OCI-LY7 (cell line): Measurements from ENCODE around the gene AMOTL1. TPM values are rescaled to one million over a fixed set of nuclear protein-coding genes. Genes with fewer than 3 reads are reported as not detected.

Source experiments
- BruUV-seq: library from RNA; stranded (reverse); fragments of 400-500 nt; replicated peaks from 2 replicates; lab custom pipeline; 2021; lab: Mats Ljungman, UMichigan
- CTCF ChIA-PET: fragments of 300-600 bp; sonication (Branson Sonifier 250); formaldehyde crosslinking; loops from one replicate; lab custom pipeline; 2022; ENCODE audit warnings: antibody characterized with exemption; ENCODE audit not compliant: unreplicated experiment; lab: Charles Lee
- POLR2A ChIA-PET: fragments of 300-600 bp; sonication (Branson Sonifier 250); formaldehyde crosslinking; loops from one replicate; lab custom pipeline; 2022; ENCODE audit warnings: antibody characterized with exemption; lab: Charles Lee
- DNase-seq: peaks from one replicate; pipeline ENCODE4 v3.0.0-alpha.2; 2015; ENCODE audit warnings: low spot score
- H2AFZ ChIP-seq: fragments of 200-600 bp; sonication (generic), shearing (Covaris generic); 2 replicates; pipeline ENCODE4 v1.6.1; 2014; ENCODE audit warnings: mild to moderate bottlenecking, antibody characterized with exemption, low read length, moderate library complexity
- H3K27ac ChIP-seq: fragments of 200-600 bp; sonication (generic); 2 replicates; pipeline ENCODE4 v1.5.1; 2014; ENCODE audit warnings: mixed run types, low read depth, mild to moderate bottlenecking, moderate library complexity, low read length, inconsistent platforms; ENCODE audit not compliant: poor library complexity, severe bottlenecking
- H3K36me3 ChIP-seq: fragments of 200-600 bp; sonication (generic); 2 replicates; pipeline ENCODE4 v1.6.1; 2014; ENCODE audit warnings: mild to moderate bottlenecking, antibody characterized with exemption, low read length, moderate library complexity, mixed read lengths; ENCODE audit not compliant: insufficient read depth
- H3K4me1 ChIP-seq: fragments of 200-600 bp; sonication (generic); 2 replicates; pipeline ENCODE4 v1.5.1; 2014; ENCODE audit warnings: mild to moderate bottlenecking, low read length; ENCODE audit not compliant: insufficient read depth, poor library complexity, severe bottlenecking
- H3K4me2 ChIP-seq: fragments of 200-600 bp; sonication (generic); 2 replicates; pipeline ENCODE4 v1.6.1; 2014; ENCODE audit warnings: mild to moderate bottlenecking, low read length
- H3K4me3 ChIP-seq: fragments of 200-600 bp; sonication (generic); 2 replicates; pipeline ENCODE4 v1.5.1; 2014; ENCODE audit warnings: mild to moderate bottlenecking, low read depth, low read length; ENCODE audit not compliant: poor library complexity, severe bottlenecking
- H3K79me2 ChIP-seq: fragments of 200-600 bp; sonication (generic); 2 replicates; pipeline ENCODE4 v1.6.1; 2016; ENCODE audit warnings: low read depth, mild to moderate bottlenecking, low read length, moderate library complexity, mixed read lengths; ENCODE audit not compliant: insufficient read depth
- H3K9me2 ChIP-seq: fragments of 200-600 bp; sonication (generic); 2 replicates; pipeline ENCODE4 v1.6.1; 2016; ENCODE audit warnings: mild to moderate bottlenecking, low read length, mixed read lengths; ENCODE audit not compliant: insufficient read depth
- H3K9me3 ChIP-seq: fragments of 200-600 bp; sonication (generic); 2 replicates; pipeline ENCODE4 v1.6.1; 2014; ENCODE audit warnings: mild to moderate bottlenecking, mixed run types, low read length, mixed read lengths
- H4K20me1 ChIP-seq: fragments of 200-600 bp; sonication (generic); 2 replicates; pipeline ENCODE4 v1.6.1; 2014; ENCODE audit warnings: mild to moderate bottlenecking, antibody characterized with exemption, low read length, moderate library complexity, mixed read lengths; ENCODE audit not compliant: insufficient read depth
- EZH2phosphoT487 ChIP-seq: fragments of 200-600 bp; sonication (generic); IDR thresholded peaks from 2 replicates; pipeline ENCODE4 v1.6.1; 2018; ENCODE audit warnings: low read depth, borderline replicate concordance, mild to moderate bottlenecking, mixed run types, antibody characterized with exemption, low read length, moderate library complexity, mixed read lengths
- intact Hi-C: fragments of 100-400 bp; cut with micrococcal nuclease; formaldehyde crosslinking; loops from one replicate; pipeline ENCODE4 v1.10.0; 2022; ENCODE audit not compliant: unreplicated experiment
- total RNA-seq, 2 experiments: library from RNA; depleted of rRNA in 1 of 2; stranded (reverse); fragments of >200 nt in 1 of 2; shearing (Covaris generic) in 1 of 2; gene quantifications; 2 replicates each; pipeline ENCODE4 v1.2.3, GENCODE V29; 2014 to 2022
- TF ChIP-seq, protein P1 (sequence below): fragments of 200-600 bp; sonication (generic); conservative IDR thresholded peaks from 2 replicates; pipeline ENCODE4 v1.5.1; 2014; ENCODE audit warnings: mild to moderate bottlenecking, antibody characterized with exemption, low read length, moderate library complexity, mixed read lengths

AMOTL1 gene
- total RNA-seq, 2 experiments from 2014 or later: not detected

DNA sequence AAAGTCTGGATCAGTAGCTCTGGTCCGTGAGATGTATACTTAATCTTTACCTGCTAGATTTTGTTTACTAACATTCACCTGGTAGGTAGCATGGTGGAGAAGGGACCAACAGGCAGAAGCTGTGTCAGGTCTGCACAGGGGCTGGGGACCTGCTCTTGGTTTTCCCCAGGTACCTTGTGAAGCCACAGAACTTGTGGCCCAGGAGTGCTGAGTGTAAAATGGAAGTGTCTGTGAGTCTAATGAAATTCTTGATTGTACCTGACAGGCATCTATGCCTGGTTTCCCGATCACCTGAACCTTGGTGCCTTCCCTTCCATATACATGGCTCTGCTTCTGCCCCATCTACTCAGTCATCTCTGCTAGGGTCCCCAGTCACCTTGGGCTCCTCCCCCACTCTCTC lies 110.8 kb downstream of the AMOTL1 start:
- ChIA-PET POLR2A (no interaction called here), CTCF (no interaction called here)
- no peaks in the 10 kb centered on the region for H3K9me3 ChIP-seq
- H3K9me2 ChIP-seq: no peaks in the 10 kb centered on the region; the same call in 1 of the 2 replicates
- H3K4me2 ChIP-seq: no peak overlapping the region
- no peaks in the 10 kb centered on the region for H3K4me1 ChIP-seq
- DNase-seq: no peak
- no peak overlapping the region for H2AFZ ChIP-seq
- no peaks in the 10 kb centered on the region for H3K36me3 ChIP-seq
- H4K20me1 ChIP-seq: no peaks in the 10 kb centered on the region
- no TSS peak for BruUV-seq
- no peaks in the 10 kb centered on the region for H3K79me2 ChIP-seq
- intact Hi-C loops: no loop called here
- H3K27ac ChIP-seq: no peak overlapping the region
- TF ChIP-seq, protein P1, sequence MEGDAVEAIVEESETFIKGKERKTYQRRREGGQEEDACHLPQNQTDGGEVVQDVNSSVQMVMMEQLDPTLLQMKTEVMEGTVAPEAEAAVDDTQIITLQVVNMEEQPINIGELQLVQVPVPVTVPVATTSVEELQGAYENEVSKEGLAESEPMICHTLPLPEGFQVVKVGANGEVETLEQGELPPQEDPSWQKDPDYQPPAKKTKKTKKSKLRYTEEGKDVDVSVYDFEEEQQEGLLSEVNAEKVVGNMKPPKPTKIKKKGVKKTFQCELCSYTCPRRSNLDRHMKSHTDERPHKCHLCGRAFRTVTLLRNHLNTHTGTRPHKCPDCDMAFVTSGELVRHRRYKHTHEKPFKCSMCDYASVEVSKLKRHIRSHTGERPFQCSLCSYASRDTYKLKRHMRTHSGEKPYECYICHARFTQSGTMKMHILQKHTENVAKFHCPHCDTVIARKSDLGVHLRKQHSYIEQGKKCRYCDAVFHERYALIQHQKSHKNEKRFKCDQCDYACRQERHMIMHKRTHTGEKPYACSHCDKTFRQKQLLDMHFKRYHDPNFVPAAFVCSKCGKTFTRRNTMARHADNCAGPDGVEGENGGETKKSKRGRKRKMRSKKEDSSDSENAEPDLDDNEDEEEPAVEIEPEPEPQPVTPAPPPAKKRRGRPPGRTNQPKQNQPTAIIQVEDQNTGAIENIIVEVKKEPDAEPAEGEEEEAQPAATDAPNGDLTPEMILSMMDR: no peak
- no peak for TF ChIP-seq EZH2phosphoT487
- H3K4me3 ChIP-seq: no peak overlapping the region

DNA sequence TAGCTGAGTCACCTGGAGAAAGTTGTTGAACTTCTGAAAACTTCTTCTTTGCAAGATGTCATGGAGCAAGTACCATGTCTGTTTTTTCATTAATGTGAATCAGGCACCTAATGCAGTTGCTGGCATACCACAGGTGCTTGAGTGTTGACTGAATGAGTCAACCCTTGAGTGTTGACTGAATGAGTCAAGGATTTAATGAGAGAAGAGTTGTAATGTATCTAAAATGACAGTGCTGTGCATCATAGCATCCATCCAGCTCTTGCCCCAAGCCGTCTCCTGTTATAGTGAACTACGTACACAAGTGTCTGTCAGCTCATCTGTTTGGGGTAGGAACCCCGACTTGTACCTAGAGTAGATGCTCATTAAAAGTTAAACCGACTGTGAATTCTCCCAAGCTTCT lies 112.1 kb downstream of the AMOTL1 start:
- POLR2A ChIA-PET: no interaction called here
- no peak for DNase-seq

DNA sequence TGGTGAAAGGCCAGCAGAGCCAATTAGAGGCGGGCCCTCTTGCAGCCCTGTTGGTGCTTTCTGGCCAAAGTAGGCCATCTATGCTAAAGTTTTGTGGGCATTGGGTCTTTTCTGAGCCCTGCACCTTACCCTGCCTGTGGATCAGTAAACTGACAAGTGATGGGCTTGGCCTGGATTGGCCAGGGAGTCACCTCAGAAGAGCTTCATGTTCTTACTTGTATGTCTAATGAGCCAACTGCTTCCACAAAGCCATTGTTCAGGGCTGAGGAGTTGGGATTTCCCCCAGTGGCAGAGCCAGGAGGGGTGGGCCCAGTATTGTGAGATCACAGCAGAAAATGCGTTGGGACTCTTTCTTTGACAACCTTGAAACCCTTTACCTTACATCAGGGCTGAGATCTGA lies 114.8 kb downstream of the AMOTL1 start:
- H3K4me2 ChIP-seq: no peak overlapping the region
- no peak overlapping the region for H3K4me3 ChIP-seq
- H4K20me1 ChIP-seq: no peaks in the 10 kb centered on the region
- CTCF ChIA-PET: no interaction called here
- BruUV-seq: no TSS peak
- H3K9me2 ChIP-seq: no peaks in the 10 kb centered on the region; the same call in 1 of the 2 replicates
- no peaks in the 10 kb centered on the region for H3K36me3 ChIP-seq
- no peaks in the 10 kb centered on the region for H3K9me3 ChIP-seq
- H2AFZ ChIP-seq: no peak overlapping the region
- no peak for DNase-seq
- H3K79me2 ChIP-seq: no peaks in the 10 kb centered on the region
- POLR2A ChIA-PET: no interaction called here
- TF ChIP-seq, protein P1: no peak
- no peak for TF ChIP-seq EZH2phosphoT487
- H3K27ac ChIP-seq: no peak overlapping the region
- H3K4me1 ChIP-seq: no peaks in the 10 kb centered on the region
- intact Hi-C loops: no loop called here

More for the DNA sequence above, 112.1 kb downstream of the AMOTL1 start:
- no peaks in the 10 kb centered on the region for H3K36me3 ChIP-seq
- H3K9me3 ChIP-seq: no peaks in the 10 kb centered on the region
- no peaks in the 10 kb centered on the region for H3K4me1 ChIP-seq
- CTCF ChIA-PET: no interaction called here
- BruUV-seq: no TSS peak
- H3K9me2 ChIP-seq: no peaks in the 10 kb centered on the region; the same call in 1 of the 2 replicates
- intact Hi-C loops: no loop called here
- no peak overlapping the region for H3K4me3 ChIP-seq
- TF ChIP-seq, protein P1: no peak
- TF ChIP-seq EZH2phosphoT487: no peak
- no peak overlapping the region for H2AFZ ChIP-seq
- H3K27ac ChIP-seq: no peak overlapping the region
- no peak overlapping the region for H3K4me2 ChIP-seq
- H4K20me1 ChIP-seq: no peaks in the 10 kb centered on the region
- H3K79me2 ChIP-seq: no peaks in the 10 kb centered on the region
